Pancreas (tissue), 10 donors: ENCODE data around the gene GLB1L3. TPM values are rescaled to one million over a fixed set of nuclear protein-coding genes. Genes with fewer than 3 reads are reported as not detected.
"Not testable (repeated sequence)": the region's sequence is repeated elsewhere in the genome, so short reads cannot be mapped to it uniquely, and the experiment has no call there.

ENCODE experiments used
- ATAC-seq, 4 donors: fragments of 200-7000 bp; cut with Tn5 transposase; one replicate each; pipeline versions ENCODE4 v1.8.0 to v1.9.1; 2020; ENCODE audit warnings: mild to moderate bottlenecking in 4 of 4, moderate library complexity in 4 of 4
- DNase-seq, 6 donors: peaks; one replicate each; pipeline ENCODE4 v3.0.0-alpha.2; 2020
- FAIRE-seq: peaks from 2 replicates; lab custom pipeline; 2012; peaks lifted over from hg19 to GRCh38; lab: Jason Lieb, UNC
- H3K27ac ChIP-seq, 4 donors: fragments of 200-600 bp; sonication (generic); 1 replicate in 3 of 4; 2 replicates in 1 of 4; pipeline versions ENCODE4 v1.5.0 to v1.8.0; 2020
- H3K27me3 ChIP-seq, 4 donors: fragments of 200-600 bp; one replicate each; pipeline ENCODE4 v1.8.0; 2021
- H3K36me3 ChIP-seq, 3 donors: fragments of 200-600 bp; sonication (generic) in 1 of 3; one replicate each; pipeline versions ENCODE4 v1.5.0 to v1.8.0; 2020 to 2021
- H3K4me1 ChIP-seq, 3 donors: fragments of 200-600 bp; one replicate each; pipeline ENCODE4 v1.8.0; 2021
- H3K4me3 ChIP-seq, 4 donors: fragments of 200-600 bp; sonication (generic) in 2 of 4; one replicate each; pipeline versions ENCODE4 v1.5.0 to v1.8.0; 2020 to 2021
- H3K9me3 ChIP-seq, 4 donors: fragments of 200-600 bp; one replicate each; pipeline ENCODE4 v1.8.0; 2021
- WGBS, 2 donors: extraction: QIAGEN DNeasy Blood & Tissue Kit; methylation state at CpG; one replicate each; pipeline ENCODE4 v1.1.7; 2013; 5-methylcytosine and 5-hydroxymethylcytosine counted together
- intact Hi-C, 3 donors: fragments of 100-400 bp; cut with DNase I; formaldehyde crosslinking; loops; one replicate each; pipeline versions ENCODE4 v1.11.1 to v1.14.2; 2022
- polyA plus RNA-seq, 2 donors: library from polyadenylated mRNA; stranded (reverse); fragments of 200-250 nt; gene quantifications; one replicate each; pipeline ENCODE4 v1.2.3, GENCODE V29; 2013
- total RNA-seq, 6 donors: library from RNA; stranded (reverse); fragmentation: NEBNext Ultra II Directional in 4 of 6; extraction: Animal tissue kit (Norgen Biotek cat#: 25700) in 4 of 6; gene quantifications; one replicate each; pipeline versions ENCODE4 v1.2.1 to v1.2.4, GENCODE V29; 2021 to 2023
- TF ChIP-seq, protein P1 (sequence below), 4 donors: fragments of 200-600 bp; sonication (generic) in 3 of 4; IDR thresholded peaks; one replicate each; pipeline versions ENCODE4 v1.5.0 to v1.8.0; 2021; ENCODE audit warnings: antibody characterized with exemption in 4 of 4
- donor health status: healthy with polysubstance abuse.
- donor health status: DM: no; HTN: no; CAD: no; lungs with moderate emphysema.
- donor health status: DM: no; HTN: no; CAD: no.
- donor health status: control.
- donor health status: control.
- donor health status: Bipolar disorder and iron deficiency.
- donor health status: DM: yes; HTN: yes; CAD: no.
- donor health status: DM: no; HTN: no; CAD: no.
- donor health status: DM: no; HTN: no; CAD: no.
- donor health status: DM: yes; HTN: yes; CAD: no.

GLB1L3 gene
- total and polyA plus RNA-seq, 8 donors = 0.12 to 0.38 (median 0.14) TPM; not detected in 4

DNA sequence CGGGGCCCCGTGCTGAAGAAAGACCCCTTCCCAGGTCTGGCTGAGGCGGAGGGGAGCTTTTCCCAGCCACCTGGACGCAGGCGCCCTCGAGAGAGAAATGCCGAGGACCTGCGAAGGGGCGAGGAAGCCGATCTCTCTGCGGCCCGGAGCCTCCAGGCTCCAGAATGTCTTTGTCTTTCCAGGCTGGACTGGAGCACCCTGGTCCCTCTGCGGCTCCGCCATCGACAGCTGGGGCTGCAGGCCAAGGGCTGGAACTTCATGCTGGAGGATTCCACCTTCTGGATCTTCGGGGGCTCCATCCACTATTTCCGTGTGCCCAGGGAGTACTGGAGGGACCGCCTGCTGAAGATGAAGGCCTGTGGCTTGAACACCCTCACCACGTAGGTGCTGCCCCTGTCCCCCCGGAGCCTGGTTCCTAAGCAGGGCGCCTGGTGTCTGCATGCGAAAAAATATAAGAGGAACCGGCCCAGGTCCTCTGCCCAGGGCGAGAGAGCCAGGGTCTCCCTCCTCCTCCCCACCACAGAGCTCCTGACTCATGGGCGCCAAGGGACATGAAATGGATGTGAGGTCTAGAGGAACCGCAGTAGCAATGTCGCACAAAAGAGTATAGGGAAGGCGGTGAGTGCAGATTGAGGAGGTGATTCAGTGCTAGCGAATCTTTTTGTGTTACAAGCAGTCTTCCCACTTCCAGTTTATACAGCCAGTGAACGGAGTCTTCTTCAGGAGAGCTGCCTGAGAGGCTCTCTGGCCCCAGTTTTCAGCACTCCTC is 66.6 kb downstream of the GLB1L3 start:
- no peak for DNase-seq
- Histone ChIP-seq H3K36me3 (no peaks in the 10 kb centered on the region), H3K4me3 (no peak overlapping the region), H3K4me1 (no peaks in the 10 kb centered on the region), H3K9me3 (no peaks in the 10 kb centered on the region), H3K27me3 (no peaks in the 10 kb centered on the region), H3K27ac (no peak overlapping the region)
- no peak for ATAC-seq
- intact Hi-C loops = no loop called here
- FAIRE-seq = no peak
- TF ChIP-seq, protein P1, sequence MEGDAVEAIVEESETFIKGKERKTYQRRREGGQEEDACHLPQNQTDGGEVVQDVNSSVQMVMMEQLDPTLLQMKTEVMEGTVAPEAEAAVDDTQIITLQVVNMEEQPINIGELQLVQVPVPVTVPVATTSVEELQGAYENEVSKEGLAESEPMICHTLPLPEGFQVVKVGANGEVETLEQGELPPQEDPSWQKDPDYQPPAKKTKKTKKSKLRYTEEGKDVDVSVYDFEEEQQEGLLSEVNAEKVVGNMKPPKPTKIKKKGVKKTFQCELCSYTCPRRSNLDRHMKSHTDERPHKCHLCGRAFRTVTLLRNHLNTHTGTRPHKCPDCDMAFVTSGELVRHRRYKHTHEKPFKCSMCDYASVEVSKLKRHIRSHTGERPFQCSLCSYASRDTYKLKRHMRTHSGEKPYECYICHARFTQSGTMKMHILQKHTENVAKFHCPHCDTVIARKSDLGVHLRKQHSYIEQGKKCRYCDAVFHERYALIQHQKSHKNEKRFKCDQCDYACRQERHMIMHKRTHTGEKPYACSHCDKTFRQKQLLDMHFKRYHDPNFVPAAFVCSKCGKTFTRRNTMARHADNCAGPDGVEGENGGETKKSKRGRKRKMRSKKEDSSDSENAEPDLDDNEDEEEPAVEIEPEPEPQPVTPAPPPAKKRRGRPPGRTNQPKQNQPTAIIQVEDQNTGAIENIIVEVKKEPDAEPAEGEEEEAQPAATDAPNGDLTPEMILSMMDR (IDR thresholded peaks at IDR 0.05) = no peak
- 92 to 93% methylated on average over 29 to 30 of the region's 30 CpGs for WGBS, 2 donors

DNA sequence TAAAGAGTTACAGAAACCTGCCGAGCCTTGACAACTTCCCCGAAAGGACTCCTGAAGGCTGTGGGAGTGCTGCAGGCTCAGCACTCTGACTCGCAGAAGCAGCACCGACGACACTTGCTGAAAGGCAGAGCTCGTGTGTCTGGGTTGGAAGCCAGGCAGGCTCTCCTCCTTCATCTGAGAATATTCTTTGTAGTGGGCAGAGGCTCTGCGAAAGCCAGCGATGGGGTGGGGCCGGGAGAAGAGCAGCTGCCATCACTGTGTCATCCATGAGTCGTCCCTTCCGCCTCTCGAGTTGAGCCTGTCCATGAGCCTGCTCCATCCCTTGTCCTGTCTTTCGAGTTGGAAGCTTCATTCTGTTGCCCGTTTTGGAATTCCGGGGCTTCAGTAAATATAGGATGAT is 67.5 kb downstream of the GLB1L3 start:
- Histone ChIP-seq H3K36me3 (no peaks in the 10 kb centered on the region), H3K4me3 (no peak overlapping the region), H3K9me3 (no peaks in the 10 kb centered on the region), H3K4me1 (no peaks in the 10 kb centered on the region), H3K27me3 (no peaks in the 10 kb centered on the region), H3K27ac (no peak overlapping the region)
- FAIRE-seq (no peak), ATAC-seq (no peak), DNase-seq (no peak)
- WGBS, 2 donors = 82 to 90% methylated on average over 15 of the region's 15 CpGs
- TF ChIP-seq, protein P1 (IDR thresholded peaks at IDR 0.05) = no peak
- intact Hi-C loops = no loop called here

DNA sequence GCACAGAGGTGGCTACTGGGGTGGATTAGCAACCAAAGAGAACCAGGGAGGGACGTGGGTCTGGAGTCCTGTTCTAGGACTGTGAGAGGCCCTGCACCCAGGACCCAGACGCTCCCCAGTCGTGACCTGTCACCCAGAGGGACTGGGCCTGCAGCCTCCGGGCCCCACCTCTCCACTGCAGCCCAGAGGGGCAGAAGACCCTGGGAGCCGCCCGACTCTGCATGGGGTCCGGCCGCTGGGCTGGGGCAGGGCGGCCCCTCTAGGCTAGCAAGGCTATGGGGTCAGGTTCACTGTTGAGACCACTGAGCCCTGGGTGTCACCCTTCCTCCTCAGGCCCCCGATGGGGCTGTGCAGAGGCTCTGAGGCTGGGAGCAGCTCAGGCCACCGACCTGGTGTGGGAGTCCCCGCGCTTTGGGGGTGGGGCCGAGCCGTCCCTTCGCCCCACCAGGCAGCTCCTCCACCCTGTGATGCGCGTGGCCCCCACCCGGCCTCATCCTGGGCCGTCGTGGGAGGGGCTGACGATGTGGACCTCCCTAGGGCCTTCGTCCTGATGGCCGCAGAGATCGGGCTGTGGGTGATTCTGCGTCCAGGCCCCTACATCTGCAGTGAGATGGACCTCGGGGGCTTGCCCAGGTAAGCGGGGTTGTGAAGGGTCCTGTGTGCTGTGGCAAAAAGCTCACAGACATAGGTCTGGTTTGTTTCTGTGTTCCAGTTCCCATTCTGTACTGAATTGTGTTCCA is 68.5 kb downstream of the GLB1L3 start:
- WGBS, 2 donors = 77 to 81% methylated on average over 22 to 27 of the region's 28 CpGs
- FAIRE-seq, intact Hi-C loops, ATAC-seq, H3K4me1 ChIP-seq, H3K27me3 ChIP-seq, H3K27ac ChIP-seq, H3K36me3 ChIP-seq, H3K4me3 ChIP-seq, H3K9me3 ChIP-seq: not testable (repeated sequence)
- DNase-seq = peak in 1 of 6 donors; percentile 39

DNA sequence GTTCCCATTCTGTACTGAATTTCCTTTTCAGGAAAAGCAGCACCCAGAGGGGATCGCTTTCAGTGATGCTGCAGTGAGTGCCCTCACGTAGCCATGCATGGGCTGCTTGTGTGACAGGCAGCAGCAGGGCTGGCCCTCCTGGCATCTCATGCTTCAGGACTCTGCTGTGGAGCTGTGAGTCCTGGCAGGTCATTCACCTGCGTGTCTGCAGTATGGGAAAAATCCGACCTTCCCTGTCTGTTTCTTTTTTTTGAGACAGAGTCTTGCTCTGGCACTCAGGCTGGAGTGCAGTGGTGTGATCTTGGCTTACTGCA is 69.0 kb downstream of the GLB1L3 start:
- TF ChIP-seq, protein P1 (IDR thresholded peaks at IDR 0.05) = no peak
- intact Hi-C loops = no loop called here
- Histone ChIP-seq H3K27me3 (no peaks in the 10 kb centered on the region), H3K36me3 (no peaks in the 10 kb centered on the region), H3K9me3 (no peaks in the 10 kb centered on the region), H3K4me1 (no peaks in the 10 kb centered on the region), H3K4me3 (no peak overlapping the region), H3K27ac (no peak overlapping the region)
- 82 to 84% methylated on average over 4 of the region's 4 CpGs for WGBS, 2 donors
- no peak for FAIRE-seq
- no peak for ATAC-seq
- DNase-seq = no peak

GRCh38 chr11:134346101-134346975 is 70.2 kb downstream of the GLB1L3 start:
- H3K36me3 ChIP-seq = no peaks in the 10 kb centered on the region
- H3K4me3 ChIP-seq = no peak overlapping the region
- no peaks in the 10 kb centered on the region for H3K4me1 ChIP-seq
- DNase-seq = peak in 2 of 6 donors; percentile 7 to 49
- no peak overlapping the region for H3K27ac ChIP-seq
- intact Hi-C loops = no loop called here
- WGBS, 2 donors = 85 to 89% methylated on average over 22 of the region's 22 CpGs
- no peak for FAIRE-seq
- TF ChIP-seq, protein P1 (IDR thresholded peaks at IDR 0.05) = no peak
- no peaks in the 10 kb centered on the region for H3K27me3 ChIP-seq
- no peak for ATAC-seq
- no peaks in the 10 kb centered on the region for H3K9me3 ChIP-seq
